A549 treated with dexamethasone at 1 μM for 4 hours (cell line): Measurements from ENCODE around the gene DCN. TPM values are rescaled to one million over a fixed set of nuclear protein-coding genes. Genes with fewer than 3 reads are reported as not detected.

Source experiments
- total RNA-seq: library from RNA; stranded (reverse); fragments of 200-300 nt; extraction: Qiagen RNA extraction; gene quantifications from 5 replicates; pipeline ENCODE4 v1.2.3, GENCODE V29; 2022

DCN gene
- total RNA-seq = not detected in 5 replicates

GRCh38 chr12:91182636-91183455 lies at the start of gene DCN:
DCN (minus strand) TSS chr12:91182817; CDS start chr12:91178552, 4,265 bp downstream.

GRCh38 chr12:91111366-91112325 lies 71.0 kb downstream of the DCN start, which contains the start of gene LUM:
LUM (minus strand) TSS chr12:91111494; CDS start chr12:91108979, 2,515 bp downstream.

Other genes with a start within 250 kb of the DCN start
- gene CCER1, start 227.6 kb downstream of the DCN start, total RNA-seq = not detected in 5 replicates
- not detected in 5 replicates for gene EPYC, start 177.8 kb downstream of the DCN start, total RNA-seq
- not detected in 5 replicates for gene KERA, start 124.8 kb downstream of the DCN start, total RNA-seq
- gene LUM, start 71.3 kb downstream of the DCN start, total RNA-seq = 0.21 to 0.48 TPM (median 0.31 TPM) in 5 replicates